ENCODE data around the gene IRF7. TPM values are rescaled to one million over a fixed set of nuclear protein-coding genes. Genes with fewer than 3 reads are reported as not detected.

IRF7 gene
- polyA plus RNA-seq, 1 experiment, result 6.1 TPM

GRCh38 chr11:637333-637592 is 21.5 kb upstream of the IRF7 start:
- peak overlapping the region; percentile 16; the same call in 1 of the 2 replicates for H3K4me3 ChIP-seq (ENCODE audit: low read depth, low read length)
- CTCF ChIA-PET, result no interaction called here

GRCh38 chr11:636511-637332 is 21.0 kb upstream of the IRF7 start, which contains the start of gene DRD4:
Gene DRD4, plus strand, starts transcription at chr11:637269. Its CDS starts 36 bp downstream, at chr11:637305.
- DNase-seq (ENCODE audit: low read depth), result no peak
- H3K36me3 ChIP-seq (ENCODE audit: control insufficient read depth, insufficient read depth, low read length), result peaks cover 3% of the 10 kb centered on the region
- POLR2A ChIA-PET, result no interaction called here
- H3K4me3 ChIP-seq (ENCODE audit: low read depth, low read length), result peak within 1 kb of the TSS; percentile 16; the same call in 1 of the 2 replicates
- TF ChIP-seq, protein P1, sequence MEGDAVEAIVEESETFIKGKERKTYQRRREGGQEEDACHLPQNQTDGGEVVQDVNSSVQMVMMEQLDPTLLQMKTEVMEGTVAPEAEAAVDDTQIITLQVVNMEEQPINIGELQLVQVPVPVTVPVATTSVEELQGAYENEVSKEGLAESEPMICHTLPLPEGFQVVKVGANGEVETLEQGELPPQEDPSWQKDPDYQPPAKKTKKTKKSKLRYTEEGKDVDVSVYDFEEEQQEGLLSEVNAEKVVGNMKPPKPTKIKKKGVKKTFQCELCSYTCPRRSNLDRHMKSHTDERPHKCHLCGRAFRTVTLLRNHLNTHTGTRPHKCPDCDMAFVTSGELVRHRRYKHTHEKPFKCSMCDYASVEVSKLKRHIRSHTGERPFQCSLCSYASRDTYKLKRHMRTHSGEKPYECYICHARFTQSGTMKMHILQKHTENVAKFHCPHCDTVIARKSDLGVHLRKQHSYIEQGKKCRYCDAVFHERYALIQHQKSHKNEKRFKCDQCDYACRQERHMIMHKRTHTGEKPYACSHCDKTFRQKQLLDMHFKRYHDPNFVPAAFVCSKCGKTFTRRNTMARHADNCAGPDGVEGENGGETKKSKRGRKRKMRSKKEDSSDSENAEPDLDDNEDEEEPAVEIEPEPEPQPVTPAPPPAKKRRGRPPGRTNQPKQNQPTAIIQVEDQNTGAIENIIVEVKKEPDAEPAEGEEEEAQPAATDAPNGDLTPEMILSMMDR (IDR thresholded peaks at IDR 0.05; ENCODE audit: insufficient read depth, low read depth, low read length), result no peak
- peaks cover 3% of the 10 kb centered on the region; the same call in 1 of the 2 replicates for H3K27me3 ChIP-seq (ENCODE audit: control insufficient read depth, insufficient read depth, low read length)
- CTCF ChIA-PET, result no interaction called here

More at GRCh38 chr11:637333-637592, 21.5 kb upstream of the IRF7 start:
- POLR2A ChIA-PET, result no interaction called here
- Histone ChIP-seq H3K36me3 (ENCODE audit: control insufficient read depth, insufficient read depth, low read length) (peaks cover 3% of the 10 kb centered on the region), H3K27me3 (ENCODE audit: control insufficient read depth, insufficient read depth, low read length) (peaks cover 3% of the 10 kb centered on the region; the same call in 1 of the 2 replicates)
- DNase-seq (ENCODE audit: low read depth), result no peak
- TF ChIP-seq, protein P1 (IDR thresholded peaks at IDR 0.05; ENCODE audit: insufficient read depth, low read depth, low read length), result no peak

- CTCF ChIA-PET, result no interaction called here
- no peak for DNase-seq (ENCODE audit: low read depth)
- TF ChIP-seq, protein P1 (IDR thresholded peaks at IDR 0.05; ENCODE audit: insufficient read depth, low read depth, low read length), result no peak
- Histone ChIP-seq H3K36me3 (ENCODE audit: control insufficient read depth, insufficient read depth, low read length) (peaks cover 1% of the 10 kb centered on the region), H3K27me3 (ENCODE audit: control insufficient read depth, insufficient read depth, low read length) (peaks cover 3% of the 10 kb centered on the region; the same call in 1 of the 2 replicates), H3K4me3 (ENCODE audit: low read depth, low read length) (no peak overlapping the region)
- POLR2A ChIA-PET, result no interaction called here
Observed at GRCh38 chr11:635945-636510, 20.3 kb upstream of the IRF7 start.

GRCh38 chr11:630871-631270 is 15.1 kb upstream of the IRF7 start:
- TF ChIP-seq, protein P1 (IDR thresholded peaks at IDR 0.05; ENCODE audit: insufficient read depth, low read depth, low read length), result no peak
- Histone ChIP-seq H3K4me3 (ENCODE audit: low read depth, low read length) (no peak overlapping the region), H3K27me3 (ENCODE audit: control insufficient read depth, insufficient read depth, low read length) (no peaks in the 10 kb centered on the region; the same call in 1 of the 2 replicates), H3K36me3 (ENCODE audit: control insufficient read depth, insufficient read depth, low read length) (no peaks in the 10 kb centered on the region; the same call in 1 of the 2 replicates)
- no peak for DNase-seq (ENCODE audit: low read depth)
- ChIA-PET POLR2A (no interaction called here), CTCF (no interaction called here)

DNA sequence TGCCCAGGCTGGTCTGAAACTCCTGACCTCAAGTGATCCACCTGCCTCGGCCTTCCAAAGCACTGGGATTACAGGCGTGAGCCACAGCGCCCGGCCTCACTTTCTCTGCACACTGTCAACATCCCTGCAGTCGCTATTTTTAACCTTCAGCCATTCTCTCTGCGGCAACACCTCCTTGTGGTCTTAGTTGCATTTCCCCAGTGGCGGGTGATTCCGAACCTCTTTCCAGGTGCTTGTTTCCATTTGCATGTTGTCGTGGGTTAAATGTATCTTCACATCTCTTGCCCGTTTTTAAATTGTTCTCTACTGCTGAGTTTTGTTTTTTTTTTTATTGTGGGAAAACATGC is 13.5 kb upstream of the IRF7 start:
- CTCF ChIA-PET, result no interaction called here
- TF ChIP-seq, protein P1 (IDR thresholded peaks at IDR 0.05; ENCODE audit: insufficient read depth, low read depth, low read length), result no peak
- no peak for DNase-seq (ENCODE audit: low read depth)
- POLR2A ChIA-PET, result no interaction called here
- no peaks in the 10 kb centered on the region; the same call in 1 of the 2 replicates for H3K36me3 ChIP-seq (ENCODE audit: control insufficient read depth, insufficient read depth, low read length)
- H3K27me3 ChIP-seq (ENCODE audit: control insufficient read depth, insufficient read depth, low read length), result no peaks in the 10 kb centered on the region; the same call in 1 of the 2 replicates
- no peak overlapping the region for H3K4me3 ChIP-seq (ENCODE audit: low read depth, low read length)

All from BJ (cell line).